G401 (cell line): ENCODE data around the gene B3GALT4. TPM values are rescaled to one million over a fixed set of nuclear protein-coding genes. Genes with fewer than 3 reads are reported as not detected.
"Not testable (repeated sequence)": the region's sequence is repeated elsewhere in the genome, so short reads cannot be mapped to it uniquely, and the experiment has no call there.

ENCODE experiments used
- DNase-seq: peaks from one replicate; pipeline ENCODE4 v3.0.0-alpha.2; 2015; ENCODE audit warnings: low spot score
- in situ Hi-C: cut with HindIII; loops from 2 replicates; pipeline ENCODE4 v1.10.0; 2016; ENCODE audit warnings: low sequenced_read_pairs, mixed read lengths
- total RNA-seq: library from RNA; depleted of rRNA; stranded (reverse); fragments of >200 nt; shearing (Covaris generic); gene quantifications from 2 replicates; pipeline ENCODE4 v1.2.3, GENCODE V29; 2014

The B3GALT4 gene
- total RNA-seq, 1 experiment from 2014 or later = 0.61 TPM

DNA sequence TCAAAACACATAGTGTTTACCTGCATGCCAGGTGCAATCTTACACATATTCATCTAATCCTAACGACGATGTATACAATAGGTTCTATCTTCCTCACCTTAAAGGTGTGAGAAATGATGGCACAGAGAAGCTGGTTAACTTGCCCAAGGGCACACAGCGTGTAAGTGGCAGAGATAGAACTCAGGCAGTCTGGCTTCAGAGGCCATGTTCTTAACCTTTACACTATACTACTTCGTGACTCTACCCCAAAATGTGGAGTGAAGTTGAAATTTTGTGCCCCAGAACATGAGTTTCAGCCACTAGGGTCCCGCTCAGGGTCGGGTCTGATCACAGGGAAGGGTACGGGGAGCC lies 5.8 kb upstream of the B3GALT4 start:
- no peak for DNase-seq
- in situ Hi-C loops = no loop called here

DNA sequence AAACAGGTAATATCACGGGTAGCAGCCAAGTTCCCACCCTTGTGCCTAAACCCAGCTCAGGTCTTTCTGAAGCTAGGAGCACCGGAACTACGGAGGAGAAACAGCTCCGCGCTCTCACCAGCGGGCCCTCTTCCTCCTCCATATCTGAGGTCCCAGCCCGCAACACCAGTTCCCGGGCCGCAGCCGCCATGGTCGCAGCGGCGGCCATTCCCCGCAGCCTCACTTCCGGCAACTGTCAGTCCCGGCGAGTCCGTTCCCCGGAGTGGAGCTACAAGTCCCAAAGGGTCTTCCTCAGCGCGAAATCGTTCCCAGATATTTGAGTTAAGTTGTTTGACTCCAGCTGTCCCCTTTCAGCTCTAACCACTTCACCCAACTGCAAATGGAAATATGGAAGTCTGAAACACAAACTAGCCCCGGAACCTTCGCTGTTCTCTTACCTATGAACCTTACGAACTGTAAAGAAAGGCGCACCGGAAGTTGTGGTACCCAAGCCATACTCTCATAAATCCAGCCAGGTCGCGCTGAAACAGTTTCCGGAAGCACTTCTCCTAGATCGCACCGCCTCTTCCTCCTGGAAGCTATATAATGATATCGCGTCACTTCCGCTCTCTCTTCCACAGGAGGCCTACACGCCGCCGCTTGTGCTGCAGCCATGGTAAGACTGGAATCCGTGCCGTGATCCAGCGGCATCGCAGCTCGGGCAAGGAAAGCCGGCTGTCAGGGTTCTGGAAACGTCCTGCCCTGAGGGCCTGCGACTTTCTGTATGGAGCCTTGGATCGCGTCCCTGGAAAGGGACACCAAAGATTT lies 5.3 kb upstream of the B3GALT4 start, which contains the start of the genes RPS18 and VPS52:
Gene RPS18, plus strand, starts transcription at position 608 of the 807 bp plus-strand sequence. Its CDS starts 45 bp downstream, at position 653.
Gene VPS52, minus strand, starts transcription at position 409 of the 807 bp plus-strand sequence. Its CDS starts 201 bp downstream, at position 208.
- DNase-seq = peak; percentile 100
- in situ Hi-C loops = no loop called here

DNA sequence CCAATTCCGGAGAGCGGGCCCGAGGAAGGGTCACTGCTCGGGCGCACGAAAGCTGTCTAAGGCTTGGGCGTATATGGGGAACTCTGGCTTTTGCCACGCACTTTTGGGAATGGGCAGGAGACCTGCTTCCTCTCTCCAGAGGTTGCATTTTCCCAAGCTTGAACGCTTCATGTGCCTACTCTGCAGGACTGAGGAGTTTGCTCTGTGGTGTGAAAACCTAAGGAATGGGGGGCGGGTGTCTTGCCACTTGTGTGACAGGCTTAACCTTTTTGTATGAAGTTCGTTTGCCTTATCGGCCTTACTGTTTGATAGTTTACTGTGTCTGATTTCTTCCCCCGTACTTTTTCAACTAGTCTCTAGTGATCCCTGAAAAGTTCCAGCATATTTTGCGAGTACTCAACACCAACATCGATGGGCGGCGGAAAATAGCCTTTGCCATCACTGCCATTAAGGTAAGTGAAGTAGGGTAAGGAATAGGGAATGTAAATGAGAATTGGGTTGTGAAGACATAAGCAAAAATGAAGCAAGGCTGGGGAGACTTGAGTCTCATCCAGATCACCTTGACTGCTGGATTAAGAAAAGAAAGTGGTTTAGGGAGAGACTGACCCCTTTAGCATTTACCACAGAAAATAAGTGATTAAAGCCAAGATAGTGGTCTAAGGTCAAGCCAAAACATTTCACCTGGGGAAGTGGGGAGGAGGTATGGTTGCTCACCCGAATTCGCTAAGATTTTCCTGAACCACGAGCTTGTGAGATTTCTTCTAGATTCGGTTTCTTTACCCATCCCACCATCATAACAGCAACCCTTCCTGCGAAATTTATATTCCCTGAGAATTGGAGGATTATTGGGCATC lies 4.4 kb upstream of the B3GALT4 start:
- no peak for DNase-seq
- in situ Hi-C loops = no loop called here

DNA sequence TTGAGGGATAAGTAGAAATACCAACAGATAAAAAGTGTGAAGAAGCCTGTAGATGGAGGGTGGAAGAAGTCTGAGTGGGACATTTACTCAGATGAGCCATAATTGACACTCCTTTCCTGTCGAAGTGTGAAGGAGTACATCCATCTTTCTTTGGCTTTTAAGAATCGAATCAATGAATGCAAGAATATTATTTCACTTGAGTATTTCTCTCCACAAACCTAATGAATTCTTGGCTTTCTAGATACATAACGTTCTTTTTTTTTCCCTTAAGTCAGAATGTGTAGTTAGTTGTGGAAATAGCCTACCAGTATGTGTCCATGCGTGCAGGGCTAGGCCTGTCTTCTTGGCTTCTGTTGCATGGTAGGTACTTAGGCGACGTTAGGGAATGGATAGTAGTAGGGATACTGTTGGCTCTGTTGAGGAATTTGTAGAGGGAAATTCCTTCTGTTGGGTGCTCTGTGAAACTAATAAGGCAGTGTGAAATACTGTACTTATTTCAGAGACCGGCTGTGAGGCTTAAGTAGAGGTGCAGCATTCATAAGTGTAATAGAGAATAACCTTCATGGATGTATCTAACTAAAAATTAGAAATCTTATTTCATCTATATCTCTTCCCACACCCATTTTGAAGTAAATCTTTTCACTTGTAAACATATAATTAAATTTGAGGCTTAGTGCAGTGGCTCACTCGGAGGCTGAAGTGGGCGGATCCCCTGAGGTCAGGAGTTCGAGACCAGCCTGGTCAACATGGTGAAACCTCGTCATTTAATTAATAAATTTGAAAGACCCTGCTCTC lies 3.6 kb upstream of the B3GALT4 start:
- no peak for DNase-seq
- in situ Hi-C loops = no loop called here

DNA sequence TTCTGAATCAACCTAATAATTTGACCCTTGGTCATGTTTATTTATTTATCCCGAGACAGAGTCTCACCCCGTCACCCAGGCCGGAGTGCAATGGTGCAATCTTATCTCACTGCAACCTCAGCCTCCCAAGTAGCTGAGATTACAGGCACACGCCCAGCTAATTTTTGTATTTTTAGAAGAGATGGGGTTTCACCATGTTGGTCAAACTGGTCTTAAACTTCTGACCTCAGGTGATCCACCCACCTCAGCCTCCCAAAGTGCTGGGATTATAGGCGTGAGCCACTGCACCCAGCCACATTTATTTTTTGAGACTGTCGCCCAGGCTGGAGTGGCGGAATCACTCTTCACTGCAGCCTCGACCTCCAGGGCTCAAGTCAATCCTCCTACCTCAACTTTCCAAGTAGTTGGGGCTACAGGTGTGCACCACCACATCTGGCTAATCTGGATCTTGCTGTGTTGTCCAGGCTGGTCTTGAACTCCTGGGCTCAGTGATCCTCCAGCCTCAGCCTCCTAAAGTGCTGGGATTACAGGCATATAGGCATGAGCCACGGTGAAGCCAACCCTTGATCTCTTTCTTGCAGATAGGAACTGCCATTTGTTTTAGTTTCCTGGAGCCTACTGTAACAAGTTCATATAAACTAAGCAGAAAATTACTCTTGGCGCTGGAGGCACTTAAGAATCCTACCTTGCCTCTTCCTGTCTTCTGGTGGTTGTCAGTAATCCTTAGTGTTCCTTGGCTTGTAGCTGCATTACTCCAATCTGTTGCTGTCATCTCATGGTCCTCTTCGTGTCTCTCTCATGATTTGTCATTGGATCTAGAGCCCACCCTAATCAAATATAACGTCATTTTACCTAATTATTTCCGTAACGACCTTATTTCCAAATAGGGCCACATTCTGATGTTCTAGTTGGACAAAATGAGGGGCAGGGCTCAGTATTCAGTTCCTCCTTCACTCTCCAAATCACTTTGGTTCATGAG lies 2.7 kb upstream of the B3GALT4 start:
- in situ Hi-C loops = no loop called here
- DNase-seq = no peak

DNA sequence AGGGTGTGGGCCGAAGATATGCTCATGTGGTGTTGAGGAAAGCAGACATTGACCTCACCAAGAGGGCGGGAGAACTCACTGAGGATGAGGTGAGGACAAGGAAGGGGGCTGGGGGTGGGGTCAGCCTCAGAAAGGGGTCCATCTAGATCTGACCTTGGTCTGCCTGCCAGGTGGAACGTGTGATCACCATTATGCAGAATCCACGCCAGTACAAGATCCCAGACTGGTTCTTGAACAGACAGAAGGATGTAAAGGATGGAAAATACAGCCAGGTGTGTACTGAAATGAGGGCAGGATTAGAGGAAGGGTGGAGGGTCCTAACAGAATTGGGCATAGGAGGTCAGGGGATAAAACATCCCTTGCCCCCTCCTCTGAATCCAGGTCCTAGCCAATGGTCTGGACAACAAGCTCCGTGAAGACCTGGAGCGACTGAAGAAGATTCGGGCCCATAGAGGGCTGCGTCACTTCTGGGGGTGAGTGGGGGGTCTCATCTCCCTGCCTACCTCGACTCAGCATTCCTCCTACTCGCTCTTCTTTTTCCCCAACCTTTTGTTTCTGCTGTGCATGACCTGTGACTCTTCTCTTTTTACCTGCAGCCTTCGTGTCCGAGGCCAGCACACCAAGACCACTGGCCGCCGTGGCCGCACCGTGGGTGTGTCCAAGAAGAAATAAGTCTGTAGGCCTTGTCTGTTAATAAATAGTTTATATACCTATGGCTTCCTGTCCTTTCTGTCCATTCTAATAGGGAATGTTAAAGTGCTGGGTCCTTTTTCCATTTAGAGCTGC lies 935 bp upstream of the B3GALT4 start:
- in situ Hi-C loops = not testable (repeated sequence)

DNA sequence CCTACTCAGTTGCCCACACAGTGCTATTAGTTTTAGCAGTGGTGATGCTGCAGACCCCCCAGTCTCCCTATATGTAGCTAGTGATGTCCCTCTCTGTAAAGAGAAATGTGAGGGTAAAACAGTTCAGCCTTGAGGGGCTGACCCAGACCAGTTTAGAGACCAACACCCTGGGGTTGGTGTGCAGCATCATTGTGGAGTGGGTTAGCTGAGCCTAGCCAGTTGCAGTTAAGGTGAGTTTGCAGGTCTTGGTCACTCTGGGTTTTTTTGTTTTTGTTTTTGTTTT lies 401 bp upstream of the B3GALT4 start:
- in situ Hi-C loops = no loop called here
- no peak for DNase-seq

More for the DNA sequence above, 935 bp upstream of the B3GALT4 start:
- not testable (repeated sequence) for DNase-seq

DNA sequence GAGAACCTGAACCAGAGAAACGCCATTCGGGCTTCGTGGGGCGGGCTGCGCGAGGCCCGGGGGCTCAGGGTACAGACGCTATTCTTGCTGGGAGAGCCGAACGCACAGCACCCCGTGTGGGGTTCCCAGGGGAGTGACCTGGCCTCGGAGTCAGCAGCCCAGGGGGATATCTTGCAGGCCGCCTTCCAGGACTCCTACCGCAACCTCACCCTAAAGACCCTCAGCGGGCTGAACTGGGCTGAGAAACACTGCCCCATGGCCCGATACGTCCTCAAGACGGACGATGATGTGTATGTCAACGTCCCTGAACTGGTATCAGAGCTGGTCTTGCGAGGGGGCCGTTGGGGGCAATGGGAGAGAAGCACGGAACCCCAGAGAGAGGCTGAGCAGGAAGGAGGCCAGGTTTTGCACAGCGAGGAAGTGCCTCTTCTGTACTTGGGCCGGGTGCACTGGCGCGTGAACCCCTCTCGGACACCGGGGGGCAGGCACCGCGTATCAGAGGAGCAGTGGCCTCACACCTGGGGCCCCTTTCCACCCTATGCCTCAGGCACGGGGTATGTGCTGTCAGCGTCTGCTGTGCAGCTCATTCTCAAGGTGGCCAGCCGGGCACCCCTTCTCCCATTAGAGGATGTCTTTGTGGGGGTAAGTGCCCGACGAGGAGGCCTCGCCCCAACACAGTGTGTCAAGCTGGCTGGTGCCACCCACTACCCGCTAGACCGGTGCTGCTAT lies 904 bp downstream of the B3GALT4 start:
- peak; percentile 37 for DNase-seq
- in situ Hi-C loops = no loop called here

DNA sequence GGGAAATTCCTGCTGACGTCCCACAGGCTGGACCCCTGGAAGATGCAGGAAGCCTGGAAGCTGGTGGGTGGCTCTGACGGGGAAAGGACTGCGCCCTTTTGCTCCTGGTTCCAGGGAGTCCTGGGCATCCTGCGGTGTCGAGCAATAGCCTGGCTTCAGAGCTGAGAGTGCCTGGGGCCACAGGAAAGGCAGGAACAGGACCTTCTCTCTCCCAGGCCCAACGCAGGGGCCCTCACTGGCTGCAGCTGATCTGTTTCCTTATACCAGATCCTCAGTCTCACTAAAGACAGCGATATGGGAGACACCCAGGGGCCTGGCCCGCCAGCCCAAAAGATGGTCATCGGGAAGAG lies 1.4 kb downstream of the B3GALT4 start:
- DNase-seq = no peak
- in situ Hi-C loops = no loop called here

DNA sequence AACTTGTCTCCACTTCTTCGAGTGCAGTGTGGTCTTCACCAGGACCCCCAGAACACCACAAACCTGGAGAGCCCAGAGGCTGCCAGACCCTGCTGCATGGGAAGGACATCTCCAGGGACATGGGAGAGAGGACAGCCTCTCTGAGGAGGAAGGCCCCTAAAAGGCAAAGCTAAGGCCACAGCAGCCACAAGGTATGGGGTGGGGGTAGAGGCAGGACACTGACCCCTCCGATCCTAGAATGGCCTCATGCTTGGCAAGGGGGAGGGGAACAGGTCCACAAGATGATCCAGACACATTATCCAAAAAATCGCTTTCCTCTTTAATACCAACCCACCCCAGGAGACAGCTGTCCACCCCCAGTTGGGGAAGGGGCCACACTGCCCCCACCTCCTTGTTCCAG lies 1.9 kb downstream of the B3GALT4 start:
- in situ Hi-C loops = no loop called here
- DNase-seq = no peak

DNA sequence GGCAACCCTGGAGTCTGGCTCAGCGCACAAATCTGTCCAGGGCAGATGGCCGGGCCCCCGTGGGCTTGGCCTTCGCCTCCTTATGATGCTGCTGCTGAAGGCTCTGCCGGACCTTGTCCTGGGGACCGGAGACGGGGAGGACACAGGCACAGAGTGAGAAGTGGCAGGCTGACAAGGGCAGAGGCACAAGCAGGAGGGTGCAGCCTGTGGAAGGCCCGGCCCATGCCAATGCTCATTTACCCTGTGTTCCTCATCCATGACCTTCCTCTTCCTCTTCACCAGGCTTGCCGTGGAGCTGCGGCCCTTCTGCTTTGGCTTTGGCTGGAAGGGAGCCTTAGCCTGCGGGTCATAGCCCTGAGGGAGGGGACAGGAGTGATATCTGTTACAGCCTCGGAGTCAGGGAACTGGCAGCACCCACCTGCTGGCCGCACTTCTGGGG lies 2.4 kb downstream of the B3GALT4 start:
- in situ Hi-C loops = no loop called here
- DNase-seq = peak; percentile 89

DNA sequence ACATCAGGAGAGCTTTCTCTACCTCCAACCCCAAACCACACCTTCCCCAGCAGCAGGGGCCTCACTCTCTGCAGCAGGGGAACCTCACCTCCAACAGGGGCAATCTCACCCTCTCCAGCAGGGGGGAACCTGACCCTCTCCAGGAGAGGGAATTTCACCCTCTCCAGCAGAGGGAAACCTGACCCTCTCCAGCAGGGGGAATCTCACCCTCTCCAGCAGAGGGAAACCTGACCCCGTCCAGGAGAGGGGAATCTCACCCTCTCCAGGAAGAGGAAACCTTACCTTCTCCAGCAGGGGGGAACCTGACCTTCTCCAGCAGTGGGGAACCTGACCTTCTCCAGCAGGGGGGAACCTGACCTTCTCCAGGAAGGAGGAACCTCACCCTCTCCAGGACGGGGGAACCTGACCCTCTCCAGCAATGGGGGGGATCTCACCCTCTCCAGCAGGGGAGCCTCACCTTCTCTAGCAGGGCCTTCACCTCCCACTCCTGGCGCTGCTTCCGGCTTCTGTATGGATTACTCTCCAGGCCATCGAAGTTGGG lies 3.1 kb downstream of the B3GALT4 start:
- in situ Hi-C loops = no loop called here

DNA sequence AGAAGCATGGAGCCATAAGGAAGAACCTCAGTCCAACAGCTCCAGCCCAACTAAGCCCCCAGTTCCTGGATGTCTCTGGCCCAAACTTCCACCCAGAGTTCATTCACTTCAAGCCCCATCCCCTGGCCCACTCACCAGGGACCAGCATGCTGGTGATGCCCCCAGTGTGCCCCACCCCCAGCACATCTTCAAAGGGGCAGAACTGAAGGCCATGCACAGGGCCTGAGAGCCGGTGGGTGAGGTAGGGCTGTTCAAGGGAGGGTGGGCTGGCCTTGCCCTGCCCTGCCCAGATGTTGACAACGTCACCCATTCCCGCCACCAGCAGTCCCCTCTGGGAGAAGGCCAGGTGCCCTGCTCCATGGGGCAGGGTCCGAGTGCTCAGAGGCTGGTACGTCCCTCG lies 3.6 kb downstream of the B3GALT4 start:
- DNase-seq = no peak
- in situ Hi-C loops = no loop called here

More for the DNA sequence above, 3.1 kb downstream of the B3GALT4 start:
- peak; percentile 58 for DNase-seq

DNA sequence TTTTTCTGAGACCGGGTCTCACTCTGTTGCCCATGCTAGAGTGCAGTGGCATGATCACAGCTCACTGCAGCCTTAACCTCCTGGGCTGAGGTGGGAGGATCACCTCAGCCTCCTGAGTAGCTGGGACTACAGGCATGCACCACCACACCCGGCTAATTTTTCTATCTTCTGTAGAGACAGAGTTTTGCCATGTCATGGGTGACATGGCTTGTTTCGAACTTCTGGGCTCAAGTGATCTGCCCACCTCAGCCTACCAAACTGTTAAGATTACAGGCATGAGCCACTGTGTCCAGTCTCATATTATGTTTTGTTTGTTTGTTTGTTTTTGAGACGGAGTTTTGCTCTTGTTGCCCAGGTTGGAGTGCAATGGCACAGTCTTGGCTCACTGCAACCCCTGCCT lies 8.3 kb downstream of the B3GALT4 start:
- DNase-seq, in situ Hi-C loops: not testable (repeated sequence)

DNA sequence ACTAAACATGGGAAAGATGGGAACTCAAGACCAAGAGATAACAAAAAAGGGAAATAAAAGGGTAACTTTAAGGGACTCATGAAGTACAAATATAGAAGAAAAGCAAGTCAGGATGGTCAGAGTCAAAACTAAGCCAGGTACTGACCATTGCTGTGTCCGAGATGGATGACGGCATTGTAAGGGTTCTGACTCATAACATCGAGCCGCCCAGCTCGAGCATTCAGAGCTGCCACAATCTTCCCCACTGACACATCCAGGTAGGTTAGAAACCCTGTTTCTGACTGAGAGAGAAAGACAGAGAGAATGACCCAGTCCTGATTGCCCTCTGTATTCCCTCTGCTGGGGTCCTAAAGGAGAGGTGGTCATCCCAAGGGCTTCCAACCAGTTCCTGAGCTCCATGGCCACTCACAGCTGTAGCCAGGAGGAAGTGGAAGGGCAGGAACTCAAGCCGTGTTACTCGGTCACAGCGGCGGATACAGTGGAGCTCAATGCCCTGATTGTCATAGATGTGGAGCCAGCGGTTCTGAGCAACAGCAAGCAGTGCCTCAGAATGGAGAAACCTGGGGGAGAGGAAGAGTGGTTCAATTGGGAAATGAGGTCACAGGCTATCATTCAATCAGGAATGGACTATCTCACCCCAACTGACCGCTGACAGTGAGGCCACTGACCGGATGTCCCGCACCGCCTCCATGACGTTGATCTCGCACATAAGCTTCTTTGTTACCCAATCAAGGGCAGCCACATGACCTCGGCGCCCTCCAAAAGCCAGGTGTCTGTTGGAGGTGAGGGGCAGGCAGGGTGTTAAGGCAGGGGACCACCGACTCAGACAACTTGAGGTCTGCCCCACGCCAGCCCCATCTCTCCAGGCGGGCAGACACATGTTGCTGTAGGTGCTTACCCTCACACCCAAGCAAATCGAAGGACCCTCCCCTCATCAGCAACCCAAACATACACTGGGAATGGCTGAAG lies 10.3 kb downstream of the B3GALT4 start:
- in situ Hi-C loops = no loop called here
- no peak for DNase-seq
